Mesendoderm (in vitro differentiated cells): ENCODE measurements around the gene CLCN6.

Source experiments
- DNase-seq: peaks from one replicate; pipeline ENCODE4 v3.0.0; 2013
- H2AK5ac ChIP-seq: 2 replicates; pipeline ENCODE4 v1.6.1; 2013; ENCODE audit warnings: low read length, inconsistent platforms
- H2BK120ac ChIP-seq: 2 replicates; pipeline ENCODE4 v1.6.1; 2013; ENCODE audit warnings: low read depth, mild to moderate bottlenecking, low read length, moderate library complexity, mixed read lengths
- H2BK15ac ChIP-seq: replicated peaks from 2 replicates; pipeline ENCODE4 v1.6.1; 2013; ENCODE audit warnings: low read depth, mild to moderate bottlenecking, moderate library complexity
- H2BK5ac ChIP-seq: 2 replicates; pipeline ENCODE4 v1.6.1; 2013; ENCODE audit warnings: low read length, inconsistent platforms
- H3K18ac ChIP-seq: 2 replicates; pipeline ENCODE4 v1.6.1; 2013; ENCODE audit warnings: mild to moderate bottlenecking, low read length, mixed read lengths
- H3K23ac ChIP-seq: one replicate; pipeline ENCODE4 v1.6.1; 2013; ENCODE audit warnings: low read length
- H3K27ac ChIP-seq: 2 replicates; pipeline ENCODE4 v1.5.1; 2013; ENCODE audit warnings: low read depth, mild to moderate bottlenecking, inconsistent platforms, low read length, moderate library complexity
- H3K27me3 ChIP-seq: 2 replicates; pipeline ENCODE4 v1.6.1; 2013; ENCODE audit warnings: low read length, control low read depth, mild to moderate bottlenecking, inconsistent platforms; ENCODE audit not compliant: insufficient read depth, poor library complexity
- H3K36me3 ChIP-seq: 2 replicates; pipeline ENCODE4 v1.6.1; 2013; ENCODE audit warnings: low read length, inconsistent platforms; ENCODE audit not compliant: control insufficient read depth, insufficient read depth
- H3K4ac ChIP-seq: one replicate; pipeline ENCODE4 v1.6.1; 2013; ENCODE audit warnings: low read depth, mild to moderate bottlenecking, low read length, moderate library complexity
- H3K4me1 ChIP-seq: 2 replicates; pipeline ENCODE4 v1.6.1; 2013; ENCODE audit warnings: low read depth, low read length, inconsistent platforms; ENCODE audit not compliant: control insufficient read depth
- H3K4me2 ChIP-seq: 2 replicates; pipeline ENCODE4 v1.6.1; 2013; ENCODE audit warnings: low read length
- H3K4me3 ChIP-seq: 2 replicates; pipeline ENCODE4 v1.5.1; 2013; ENCODE audit warnings: mild to moderate bottlenecking, low read length
- H3K56ac ChIP-seq: one replicate; pipeline ENCODE4 v1.6.1; 2013; ENCODE audit warnings: low read length
- H3K79me1 ChIP-seq: 2 replicates; pipeline ENCODE4 v1.6.1; 2013; ENCODE audit warnings: low read length, inconsistent platforms
- H3K79me2 ChIP-seq: 2 replicates; pipeline ENCODE4 v1.6.1; 2013; ENCODE audit warnings: mild to moderate bottlenecking, low read length; ENCODE audit not compliant: control insufficient read depth, insufficient read depth
- H3K9ac ChIP-seq: 2 replicates; pipeline ENCODE4 v1.6.1; 2013; ENCODE audit warnings: low read length, inconsistent platforms
- H4K5ac ChIP-seq: one replicate; pipeline ENCODE4 v1.6.1; 2013; ENCODE audit warnings: low read length
- H4K8ac ChIP-seq: one replicate; pipeline ENCODE4 v1.6.1; 2013; ENCODE audit warnings: low read depth, mild to moderate bottlenecking, control low read depth, low read length, moderate library complexity
- WGBS: extraction: QIAGEN DNeasy Blood & Tissue Kit; methylation state at CpG from one replicate; pipeline ENCODE4 v1.1.7; 2013; ENCODE audit warnings: low lambda C conversion rate, missing lambda C conversion rate; ENCODE audit not compliant: insufficient coverage; ENCODE audit errors: extremely low coverage; 5-methylcytosine and 5-hydroxymethylcytosine counted together

The CLCN6 gene

GRCh38 chr1:11868331-11868980 lies 62.5 kb downstream of the CLCN6 start:
- Histone ChIP-seq H2BK15ac (no peak overlapping the region), H3K27ac (no peak overlapping the region), H3K9ac (no peak overlapping the region), H3K4ac (no peak overlapping the region), H3K4me1 (no peaks in the 10 kb centered on the region), H4K8ac (no peak overlapping the region), H3K36me3 (no peaks in the 10 kb centered on the region), H4K5ac (no peak overlapping the region), H3K4me3 (no peak overlapping the region), H2AK5ac (no peak overlapping the region), H3K18ac (no peak overlapping the region), H3K79me2 (no peaks in the 10 kb centered on the region), H3K56ac (no peak overlapping the region), H2BK120ac (no peak overlapping the region), H3K4me2 (no peak overlapping the region), H2BK5ac (no peak overlapping the region), H3K23ac (no peak overlapping the region), H3K27me3 (no peaks in the 10 kb centered on the region), H3K79me1 (no peaks in the 10 kb centered on the region)
- WGBS: no CpG with 5 or more reads among the region's 13 CpGs
- peak; percentile 74 for DNase-seq

GRCh38 chr1:11869104-11869503 lies 63.1 kb downstream of the CLCN6 start:
- no peak overlapping the region for H3K4ac ChIP-seq
- no peak overlapping the region for H3K56ac ChIP-seq
- H3K27me3 ChIP-seq: no peaks in the 10 kb centered on the region
- no peak overlapping the region for H2BK5ac ChIP-seq
- no peak overlapping the region for H3K9ac ChIP-seq
- H3K4me3 ChIP-seq: no peak overlapping the region
- H2AK5ac ChIP-seq: no peak overlapping the region
- H3K27ac ChIP-seq: no peak overlapping the region
- H3K4me2 ChIP-seq: no peak overlapping the region
- no peak overlapping the region for H4K5ac ChIP-seq
- no peak overlapping the region for H2BK15ac ChIP-seq
- DNase-seq: no peak
- no peaks in the 10 kb centered on the region for H3K79me1 ChIP-seq
- no peak overlapping the region for H4K8ac ChIP-seq
- no peaks in the 10 kb centered on the region for H3K79me2 ChIP-seq
- H3K4me1 ChIP-seq: no peaks in the 10 kb centered on the region
- H3K23ac ChIP-seq: no peak overlapping the region
- H3K36me3 ChIP-seq: no peaks in the 10 kb centered on the region
- WGBS: no CpG with 5 or more reads among the region's 3 CpGs
- H3K18ac ChIP-seq: no peak overlapping the region
- no peak overlapping the region for H2BK120ac ChIP-seq

GRCh38 chr1:11869650-11870207 lies 63.7 kb downstream of the CLCN6 start:
- Histone ChIP-seq H4K5ac (no peak overlapping the region), H3K18ac (no peak overlapping the region), H2BK15ac (no peak overlapping the region), H3K4me2 (no peak overlapping the region), H3K36me3 (no peaks in the 10 kb centered on the region), H2BK5ac (no peak overlapping the region), H2AK5ac (no peak overlapping the region), H3K23ac (no peak overlapping the region), H3K4ac (no peak overlapping the region), H3K56ac (no peak overlapping the region), H3K79me1 (no peaks in the 10 kb centered on the region), H3K27me3 (no peaks in the 10 kb centered on the region), H3K9ac (no peak overlapping the region), H3K4me1 (no peaks in the 10 kb centered on the region), H4K8ac (no peak overlapping the region), H3K27ac (no peak overlapping the region), H3K4me3 (no peak overlapping the region), H3K79me2 (no peaks in the 10 kb centered on the region), H2BK120ac (no peak overlapping the region)
- DNase-seq: no peak
- no CpG with 5 or more reads among the region's 5 CpGs for WGBS

- H4K8ac ChIP-seq: no peak overlapping the region
- no CpG with 5 or more reads among the region's 7 CpGs for WGBS
- H2AK5ac ChIP-seq: no peak overlapping the region
- H3K23ac ChIP-seq: no peak overlapping the region
- no peak overlapping the region for H2BK15ac ChIP-seq
- H2BK120ac ChIP-seq: no peak overlapping the region
- no peaks in the 10 kb centered on the region for H3K79me1 ChIP-seq
- no peak overlapping the region for H3K27ac ChIP-seq
- H3K4me2 ChIP-seq: no peak overlapping the region
- H3K27me3 ChIP-seq: no peaks in the 10 kb centered on the region
- no peak overlapping the region for H3K4me3 ChIP-seq
- H3K56ac ChIP-seq: no peak overlapping the region
- peaks cover 2% of the 10 kb centered on the region for H3K4me1 ChIP-seq
- H3K9ac ChIP-seq: no peak overlapping the region
- H3K18ac ChIP-seq: no peak overlapping the region
- no peak overlapping the region for H3K4ac ChIP-seq
- H3K36me3 ChIP-seq: no peaks in the 10 kb centered on the region
- DNase-seq: no peak
- no peaks in the 10 kb centered on the region for H3K79me2 ChIP-seq
- H2BK5ac ChIP-seq: no peak overlapping the region
- no peak overlapping the region for H4K5ac ChIP-seq
These were observed 66.6 kb downstream of the CLCN6 start for GRCh38 chr1:11872545-11872944.

GRCh38 chr1:11873395-11874257 lies 67.6 kb downstream of the CLCN6 start:
- Histone ChIP-seq H3K4me1 (peaks cover 2% of the 10 kb centered on the region), H2AK5ac (no peak overlapping the region), H3K79me1 (no peaks in the 10 kb centered on the region), H3K79me2 (no peaks in the 10 kb centered on the region), H3K27me3 (no peaks in the 10 kb centered on the region), H3K4ac (no peak overlapping the region), H3K9ac (no peak overlapping the region), H2BK5ac (no peak overlapping the region), H3K56ac (no peak overlapping the region), H3K23ac (no peak overlapping the region), H2BK15ac (no peak overlapping the region), H4K8ac (no peak overlapping the region), H3K36me3 (no peaks in the 10 kb centered on the region), H3K4me2 (no peak overlapping the region), H3K27ac (no peak overlapping the region), H2BK120ac (no peak overlapping the region), H3K18ac (no peak overlapping the region), H4K5ac (no peak overlapping the region), H3K4me3 (no peak overlapping the region)
- peak; percentile 70 for DNase-seq
- WGBS: no CpG with 5 or more reads among the region's 14 CpGs
